D341Med (cell line): ENCODE results near the gene YES1.
"Not testable (repeated sequence)": the region's sequence is repeated elsewhere in the genome, so short reads cannot be mapped to it uniquely, and the experiment has no call there.

ENCODE experiments used
- DNase-seq: peaks from one replicate; pipeline ENCODE4 v3.0.0; 2012; ENCODE audit warnings: low spot score

Gene YES1

GRCh38 chr18:683531-683930, 128.5 kb downstream of the YES1 start:
- no peak for DNase-seq

DNA sequence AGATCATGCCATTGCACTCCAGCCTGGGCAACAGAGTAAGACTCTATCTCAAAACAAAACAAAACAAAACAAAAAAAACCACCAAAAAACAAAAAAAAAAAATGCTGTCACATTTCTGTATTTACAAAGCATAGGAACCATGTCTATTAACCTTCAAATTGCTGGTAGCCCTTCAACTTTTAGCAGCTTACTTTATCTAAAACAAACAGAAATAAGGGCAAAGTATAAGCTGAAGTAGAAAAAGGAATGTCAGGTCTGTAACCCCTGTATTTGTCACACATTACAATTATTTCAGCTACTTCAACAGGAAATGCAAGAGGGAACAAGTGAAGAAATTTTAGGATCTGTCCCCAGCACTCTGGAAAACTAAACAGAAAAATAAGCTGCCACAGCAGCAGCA, 129.2 kb downstream of the YES1 start:
- no peak for DNase-seq

DNA sequence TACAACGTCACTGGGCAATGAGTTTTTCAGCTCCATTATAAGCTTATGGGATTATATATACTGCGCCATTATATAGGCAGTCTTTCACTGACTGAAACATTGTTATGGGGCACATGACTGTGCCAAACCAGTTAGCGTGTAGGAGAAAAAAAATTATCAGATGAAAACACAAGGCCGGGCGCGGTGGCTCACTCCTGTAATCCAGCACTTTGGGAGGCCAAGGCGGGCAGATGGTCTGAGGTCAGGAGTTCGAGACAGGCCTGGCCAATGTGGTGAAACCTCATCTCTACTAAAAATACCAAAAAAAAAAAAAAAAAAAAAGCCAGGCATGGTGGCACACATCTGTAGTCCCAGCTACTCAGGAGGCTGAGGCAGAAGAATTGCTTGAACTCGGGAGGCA, 129.6 kb downstream of the YES1 start:
- DNase-seq = not testable (repeated sequence)

DNA sequence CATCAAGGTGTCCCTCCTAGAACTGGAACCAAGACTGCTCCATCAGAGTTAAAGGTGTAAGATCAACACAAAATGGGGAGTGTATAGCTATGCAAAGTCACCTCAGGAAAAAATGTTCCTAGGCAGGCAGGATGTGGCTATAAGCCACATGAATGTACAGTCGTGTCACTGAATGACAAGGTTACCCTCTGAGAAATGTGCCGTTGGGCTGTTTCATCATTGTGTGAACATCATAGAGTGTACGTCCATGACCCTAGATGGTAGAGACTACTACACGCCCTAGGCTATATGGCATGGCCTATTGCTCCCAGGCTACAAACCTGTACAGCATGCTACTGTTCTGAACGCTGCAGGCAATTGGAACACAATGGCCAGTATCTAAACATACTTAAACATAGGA, 130.1 kb downstream of the YES1 start:
- DNase-seq = no peak

- no peak for DNase-seq
Observed at GRCh38 chr18:680392-680791, 131.7 kb downstream of the YES1 start.

DNA sequence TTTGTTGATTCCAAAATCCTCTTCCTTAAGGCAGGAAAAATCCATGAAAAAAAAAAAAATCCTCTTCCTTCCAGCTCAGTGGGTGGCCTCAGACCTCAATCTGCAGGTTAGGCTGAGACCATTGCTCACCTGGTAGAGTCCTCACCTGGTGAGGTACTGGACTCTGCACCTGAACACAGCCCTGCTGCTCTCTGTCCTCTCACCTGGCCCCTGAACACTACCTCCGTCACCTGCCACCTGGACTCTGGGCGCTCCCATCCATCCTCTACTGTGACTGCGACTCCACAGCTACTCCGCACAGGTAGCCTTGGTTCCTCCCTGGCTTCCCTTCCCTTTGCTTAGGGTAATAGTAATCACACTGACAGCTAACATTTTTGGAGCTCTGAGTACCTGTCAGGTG, 132.5 kb downstream of the YES1 start:
- DNase-seq = no peak

- DNase-seq = no peak
Observed at GRCh38 chr18:678482-679182, 133.4 kb downstream of the YES1 start.

DNA sequence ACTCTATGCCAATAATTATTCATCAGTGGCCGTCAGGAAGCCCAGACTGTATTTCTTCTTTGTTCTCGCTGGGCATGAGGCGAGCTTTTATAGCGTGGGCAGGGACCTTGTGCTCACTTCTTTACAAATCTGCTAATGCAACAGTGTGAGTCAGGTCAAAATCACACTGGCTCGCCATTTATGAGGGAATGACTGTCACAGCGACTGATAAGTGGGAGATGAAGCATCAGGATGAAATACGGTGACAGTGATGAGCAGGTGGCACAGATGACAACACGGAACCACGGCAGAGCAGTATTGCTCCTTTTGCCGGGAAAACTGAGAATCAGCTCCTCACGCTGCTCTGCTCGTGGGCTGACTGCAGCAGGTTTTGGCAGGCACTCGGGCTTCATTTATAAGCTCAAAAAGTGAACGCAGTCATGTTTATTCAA, 134.1 kb downstream of the YES1 start:
- no peak for DNase-seq

DNA sequence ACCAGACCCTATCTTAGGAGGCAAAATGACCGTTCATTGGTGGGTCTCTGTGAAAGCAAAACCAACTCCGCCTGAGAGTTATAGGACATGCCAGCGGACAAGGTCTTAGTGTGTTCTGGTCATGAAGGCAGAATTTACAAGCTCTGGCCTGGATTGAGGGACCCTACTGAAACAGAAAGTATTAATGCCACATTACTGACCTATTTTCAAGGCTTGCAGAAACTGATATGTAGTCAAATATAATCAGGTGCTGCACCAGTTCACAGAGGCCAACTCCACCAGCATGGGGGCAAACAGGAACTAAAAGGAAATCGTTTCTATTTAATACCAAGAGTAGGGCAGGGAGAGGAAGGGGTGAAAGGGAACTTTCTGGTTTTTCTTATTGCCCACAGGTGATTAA, 134.9 kb downstream of the YES1 start:
- no peak for DNase-seq

GRCh38 chr18:676736-677135, 135.3 kb downstream of the YES1 start:
- no peak for DNase-seq

- DNase-seq = no peak
Observed at GRCh38 chr18:676069-676468, 136.0 kb downstream of the YES1 start.

GRCh38 chr18:675307-675706, 136.7 kb downstream of the YES1 start:
- DNase-seq = no peak

- DNase-seq = no peak
Observed at GRCh38 chr18:673769-674168, 138.3 kb downstream of the YES1 start.

DNA sequence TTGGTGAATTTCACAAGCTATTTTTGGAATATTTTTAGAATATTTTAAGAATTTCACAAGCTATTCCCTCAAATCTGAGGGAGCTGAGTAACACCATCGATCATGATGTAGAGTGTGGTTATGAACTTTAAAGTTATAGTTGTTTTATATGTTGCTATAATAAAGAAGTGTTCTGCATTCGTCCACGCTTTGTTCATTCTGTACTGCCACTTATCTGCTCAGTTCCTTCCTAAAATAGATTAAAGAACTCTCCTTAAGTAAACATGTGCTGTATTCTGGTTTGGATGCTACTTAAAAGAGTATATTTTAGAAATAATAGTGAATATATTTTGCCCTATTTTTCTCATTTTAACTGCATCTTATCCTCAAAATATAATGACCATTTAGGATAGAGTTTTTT, 138.7 kb downstream of the YES1 start:
- DNase-seq = no peak
